Stimulated activated naive B cell treated with anti-CD40 and anti-IgM and Interleukin-4, amounts not matched to agents 10 μg/mL and 1 μg/mL and 100 μg/mL, for 72 hours (primary cell): Measurements from ENCODE around the gene GKN2.
"Not testable (repeated sequence)": the region's sequence is repeated elsewhere in the genome, so short reads cannot be mapped to it uniquely, and the experiment has no call there.

Experiments used
- ATAC-seq, 2 donors: fragments of 150-1000 bp; cut with Tn5 transposase; replicated peaks; 2 replicates each; pipeline ENCODE4 v1.10.0; 2021; ENCODE audit warnings: moderate library complexity in 1 of 2
- DNase-seq: peaks from one replicate; pipeline ENCODE4 v3.0.0; 2021
- H3K27ac Mint-ChIP-seq: one replicate; pipeline ENCODE4 v1.8.0; 2022; ENCODE audit warnings: mild to moderate bottlenecking, mixed read lengths
- H3K27me3 Mint-ChIP-seq, 2 donors: one replicate each; pipeline ENCODE4 v1.8.0; 2022; ENCODE audit warnings: mixed read lengths in 2 of 2
- H3K36me3 Mint-ChIP-seq, 2 donors: one replicate each; pipeline ENCODE4 v1.8.0; 2022; ENCODE audit warnings: mixed read lengths in 2 of 2, mild to moderate bottlenecking in 1 of 2
- H3K4me1 Mint-ChIP-seq, 2 donors: one replicate each; pipeline ENCODE4 v1.8.0; 2022; ENCODE audit warnings: mixed read lengths in 2 of 2, mild to moderate bottlenecking in 1 of 2
- H3K4me3 Mint-ChIP-seq, 2 donors: one replicate each; pipeline ENCODE4 v1.8.0; 2022; ENCODE audit warnings: mild to moderate bottlenecking in 2 of 2, mixed read lengths in 2 of 2, moderate library complexity in 1 of 2
- H3K9me3 Mint-ChIP-seq, 2 donors: one replicate each; pipeline ENCODE4 v1.8.0; 2022; ENCODE audit warnings: mixed read lengths in 2 of 2, mild to moderate bottlenecking in 1 of 2

The GKN2 gene

DNA sequence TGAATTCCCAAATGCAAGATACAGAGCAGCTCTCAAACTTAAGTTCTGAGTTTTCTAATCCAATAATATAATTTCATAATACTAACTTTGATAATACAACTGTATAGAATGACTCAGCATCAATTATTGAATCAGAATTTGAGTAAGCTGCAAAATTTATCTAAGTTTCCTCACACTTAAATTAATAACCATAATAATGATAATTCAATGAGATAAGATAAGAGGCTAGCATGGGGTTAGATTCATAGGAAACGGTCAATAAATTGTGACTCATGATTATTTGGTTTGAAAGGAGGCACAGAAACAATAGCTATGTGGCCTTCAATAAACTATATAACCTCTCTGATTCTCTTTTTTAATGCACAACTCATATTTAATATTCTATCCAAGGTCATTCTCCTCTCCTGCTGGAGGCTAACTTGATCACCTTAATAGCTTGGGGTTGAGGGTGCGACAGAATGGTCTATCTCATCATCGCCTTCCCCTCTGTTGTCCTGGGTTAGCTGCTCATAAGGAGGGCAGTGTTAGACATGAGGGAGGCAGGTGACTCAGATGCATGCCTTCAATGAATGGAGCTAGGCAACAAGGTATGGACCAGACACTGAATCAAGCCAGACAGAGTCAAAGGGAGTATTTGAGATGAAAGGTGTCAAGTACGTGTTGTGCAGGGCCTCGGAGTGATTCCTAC is 45.3 kb downstream of the GKN2 start:
- Mint-ChIP-seq H3K27ac (peak overlapping the region; percentile 97), H3K27me3 (no peaks in the 10 kb centered on the region), H3K9me3 (peaks cover 0 to 6% of the 10 kb centered on the region in 2 donors), H3K36me3 (peaks cover 0 to 2% of the 10 kb centered on the region in 2 donors), H3K4me1 (peaks cover 21 to 48% of the 10 kb centered on the region in 2 donors), H3K4me3 (no peak overlapping the region)
- no peak for ATAC-seq
- DNase-seq, result no peak

DNA sequence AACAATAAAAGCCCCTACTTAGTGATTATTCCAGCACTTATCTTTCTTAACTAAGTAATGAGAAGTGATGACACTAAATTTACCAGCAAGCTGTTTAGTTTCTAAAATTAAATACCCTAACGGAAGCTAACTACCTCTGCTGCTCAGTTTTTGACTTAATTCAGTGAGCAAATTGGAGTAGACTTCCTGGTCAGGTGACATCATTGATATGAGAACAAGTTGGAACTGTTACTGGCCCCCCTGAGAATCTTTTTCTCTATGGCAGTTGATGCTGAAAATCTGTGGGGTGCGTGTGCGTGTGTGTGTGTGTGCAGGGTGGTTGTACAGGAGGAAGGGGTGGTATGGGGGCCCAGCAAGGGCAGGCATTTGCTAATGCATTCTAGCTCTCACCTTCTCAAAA is 46.0 kb downstream of the GKN2 start:
- ATAC-seq, result no peak
- no peak overlapping the region for H3K27ac Mint-ChIP-seq
- peaks cover 21 to 48% of the 10 kb centered on the region in 2 donors for H3K4me1 Mint-ChIP-seq
- peaks cover 0 to 6% of the 10 kb centered on the region in 2 donors for H3K9me3 Mint-ChIP-seq
- H3K27me3 Mint-ChIP-seq, result no peaks in the 10 kb centered on the region
- H3K36me3 Mint-ChIP-seq, result peaks cover 2% of the 10 kb centered on the region in 2 donors
- H3K4me3 Mint-ChIP-seq, result no peak overlapping the region
- DNase-seq, result no peak

DNA sequence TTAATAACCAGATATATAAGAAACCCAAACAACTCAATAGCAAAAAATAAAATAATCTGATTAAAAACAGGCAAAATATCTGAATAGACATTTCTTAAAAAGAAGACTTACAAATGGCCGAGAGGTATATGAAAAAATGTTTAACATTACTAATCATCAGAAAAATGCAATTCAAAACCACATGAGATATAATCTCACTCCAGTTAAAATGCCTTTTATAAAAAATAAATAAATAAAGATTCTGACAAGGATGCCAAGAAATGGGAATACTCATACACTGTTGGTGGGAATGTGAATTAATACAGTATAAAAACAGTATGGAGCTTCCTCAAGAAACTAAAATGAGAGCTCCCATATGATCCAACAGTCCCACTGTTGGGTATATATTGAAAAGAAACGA is 47.6 kb downstream of the GKN2 start:
- Mint-ChIP-seq H3K4me1 (peaks cover 21 to 47% of the 10 kb centered on the region in 2 donors), H3K27ac (no peak overlapping the region), H3K9me3 (peaks cover 5 to 9% of the 10 kb centered on the region in 2 donors), H3K4me3 (no peak overlapping the region), H3K27me3 (no peaks in the 10 kb centered on the region), H3K36me3 (peaks cover 2 to 8% of the 10 kb centered on the region in 2 donors)
- ATAC-seq, result no peak
- DNase-seq, result no peak

DNA sequence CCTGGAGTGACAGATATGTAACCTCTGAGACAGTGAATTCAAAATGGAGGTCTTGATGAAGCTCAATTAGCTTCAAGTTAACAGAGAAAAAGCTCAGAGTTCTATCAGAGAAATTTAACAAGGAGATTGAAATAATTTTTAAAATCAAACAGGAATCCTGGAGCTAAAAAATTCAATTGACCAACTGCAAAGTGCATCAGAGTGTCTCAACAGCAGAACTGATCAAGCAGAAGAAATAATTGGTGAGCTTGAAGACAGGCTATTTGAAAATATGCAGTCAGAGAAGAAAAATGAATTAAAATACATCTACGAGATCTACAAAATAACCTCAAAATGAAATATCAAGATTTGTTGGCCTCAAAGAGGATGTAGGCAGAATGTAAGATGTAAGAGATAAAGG is 51.1 kb downstream of the GKN2 start:
- no peak for ATAC-seq
- DNase-seq, result no peak
- peaks cover 0 to 8% of the 10 kb centered on the region in 2 donors for H3K36me3 Mint-ChIP-seq
- H3K9me3 Mint-ChIP-seq, result peaks cover 5 to 9% of the 10 kb centered on the region in 2 donors
- H3K27me3 Mint-ChIP-seq, result peaks cover 0 to 5% of the 10 kb centered on the region in 2 donors
- H3K4me3 Mint-ChIP-seq, result no peak overlapping the region
- peaks cover 0 to 16% of the 10 kb centered on the region in 2 donors for H3K4me1 Mint-ChIP-seq
- H3K27ac Mint-ChIP-seq, result no peak overlapping the region

DNA sequence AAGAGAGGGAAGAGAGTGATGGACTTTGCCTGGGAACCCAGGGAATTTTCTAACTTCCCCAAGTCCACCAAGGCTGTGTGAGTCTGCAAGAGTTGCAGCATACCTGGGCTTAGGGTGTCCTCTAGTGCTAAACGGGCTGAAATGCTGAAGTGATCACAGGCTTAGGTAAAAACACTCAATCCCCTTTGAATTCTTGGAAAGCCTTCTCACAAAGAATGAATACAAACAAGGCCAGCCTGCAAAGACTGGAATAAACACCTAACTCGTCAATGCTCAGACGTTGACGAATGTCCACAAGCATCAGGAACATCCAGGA is 51.5 kb downstream of the GKN2 start:
- H3K27me3 Mint-ChIP-seq, result peaks cover 0 to 5% of the 10 kb centered on the region in 2 donors
- no peak for DNase-seq
- peaks cover 5 to 9% of the 10 kb centered on the region in 2 donors for H3K9me3 Mint-ChIP-seq
- no peak overlapping the region for H3K4me3 Mint-ChIP-seq
- ATAC-seq, result peak in 1 of 2 donors; percentile 46
- H3K27ac Mint-ChIP-seq, result no peak overlapping the region
- peaks cover 0 to 8% of the 10 kb centered on the region in 2 donors for H3K36me3 Mint-ChIP-seq
- H3K4me1 Mint-ChIP-seq, result peaks cover 0 to 16% of the 10 kb centered on the region in 2 donors

DNA sequence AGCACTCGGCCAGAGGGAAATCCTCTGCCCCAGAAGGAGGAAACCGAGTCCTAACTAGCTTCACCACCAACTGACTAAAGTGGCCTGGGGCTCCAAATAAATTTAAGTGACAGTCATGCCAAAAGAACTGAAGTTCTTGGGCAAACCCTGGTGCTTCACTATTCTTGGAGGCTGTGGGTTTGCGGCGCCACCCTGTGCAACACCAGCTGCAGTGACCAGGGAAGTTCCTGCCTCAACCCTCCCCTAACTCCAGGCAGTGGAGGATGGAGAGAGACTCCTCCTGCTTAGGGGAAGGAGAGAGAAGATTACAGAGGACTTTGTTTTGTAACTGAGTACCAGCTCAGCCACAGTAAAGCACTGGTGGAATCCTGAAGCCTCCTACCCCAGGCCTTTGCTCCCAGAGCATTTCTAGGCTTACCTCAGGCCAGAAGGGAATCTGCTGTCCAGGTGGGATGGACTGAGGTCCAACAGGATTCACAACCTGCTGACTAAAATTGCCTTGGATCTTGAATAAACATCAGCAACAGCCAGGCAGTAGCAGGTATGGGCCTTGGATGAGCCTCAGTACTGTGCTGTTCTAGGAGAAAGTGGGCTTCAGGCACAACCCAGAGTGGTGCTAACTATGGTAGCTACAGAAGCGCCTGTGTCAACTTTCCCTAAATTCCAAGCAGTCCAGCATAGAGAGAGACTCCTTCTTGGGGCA is 52.0 kb downstream of the GKN2 start:
- Mint-ChIP-seq H3K4me1 (peaks cover 0 to 16% of the 10 kb centered on the region in 2 donors), H3K27ac (no peak overlapping the region), H3K9me3 (peaks cover 5 to 9% of the 10 kb centered on the region in 2 donors), H3K27me3 (peaks cover 2 to 5% of the 10 kb centered on the region in 2 donors), H3K4me3 (no peak overlapping the region), H3K36me3 (peaks cover 0 to 8% of the 10 kb centered on the region in 2 donors)
- ATAC-seq (peak; percentile 21 to 34), DNase-seq (no peak)

DNA sequence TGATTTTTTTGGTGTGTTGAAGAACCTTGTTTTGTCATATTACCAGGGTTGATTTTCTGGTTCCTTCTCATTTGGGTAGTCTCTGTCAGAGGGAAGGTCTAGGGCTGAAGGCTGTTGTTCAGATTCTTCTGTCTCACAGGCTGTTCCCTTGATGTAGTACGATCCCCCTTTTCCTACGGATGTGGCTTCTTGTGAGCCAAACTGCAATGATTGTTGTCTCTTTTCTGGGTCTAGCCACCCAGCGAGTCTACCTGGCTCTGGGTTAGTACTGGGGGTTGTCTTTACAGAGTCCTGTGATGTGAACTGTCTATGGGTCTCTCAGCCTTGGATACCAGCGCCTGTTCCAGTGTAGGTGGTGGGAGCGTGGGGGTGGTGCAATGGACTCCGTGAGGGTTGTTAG is 56.7 kb downstream of the GKN2 start:
- DNase-seq, H3K4me3 Mint-ChIP-seq, H3K4me1 Mint-ChIP-seq, H3K36me3 Mint-ChIP-seq, ATAC-seq, H3K9me3 Mint-ChIP-seq, H3K27ac Mint-ChIP-seq, H3K27me3 Mint-ChIP-seq: not testable (repeated sequence)
